ENCODE results near the gene ZBTB45.

The ZBTB45 gene

GRCh38 chr19:58538257-58539168, 18.9 kb upstream of the ZBTB45 start:
- DNase-seq, result peak; percentile 79

- no peak for DNase-seq
Measured at GRCh38 chr19:58536852-58537798, 17.5 kb upstream of the ZBTB45 start.

- DNase-seq, result no peak
Measured at GRCh38 chr19:58535857-58536256, 16.2 kb upstream of the ZBTB45 start.

GRCh38 chr19:58531034-58531840, 11.6 kb upstream of the ZBTB45 start:
- DNase-seq, result no peak

- DNase-seq, result no peak
Measured at GRCh38 chr19:58529405-58529804, 9.8 kb upstream of the ZBTB45 start.

GRCh38 chr19:58522709-58523108, 3.1 kb upstream of the ZBTB45 start:
- no peak for DNase-seq

- DNase-seq, result no peak
Measured at GRCh38 chr19:58521651-58522050, 2.0 kb upstream of the ZBTB45 start.

- DNase-seq, result no peak
Measured at GRCh38 chr19:58520257-58520599, 618 bp upstream of the ZBTB45 start.

GRCh38 chr19:58519087-58519354, 589 bp downstream of the ZBTB45 start:
- DNase-seq, result peak; percentile 82

- DNase-seq, result peak; percentile 48
Measured at GRCh38 chr19:58518256-58519086, 1.1 kb downstream of the ZBTB45 start.

- DNase-seq, result no peak
Measured at GRCh38 chr19:58516964-58517833, 2.4 kb downstream of the ZBTB45 start.

- no peak for DNase-seq
Measured at GRCh38 chr19:58516246-58516836, 3.3 kb downstream of the ZBTB45 start.

- DNase-seq, result no peak
Measured at GRCh38 chr19:58515259-58515658, 4.4 kb downstream of the ZBTB45 start.

GRCh38 chr19:58514564-58515022, 5.0 kb downstream of the ZBTB45 start:
- DNase-seq, result no peak

- peak; percentile 88 for DNase-seq
Measured at GRCh38 chr19:58513694-58514563, 5.7 kb downstream of the ZBTB45 start.

GRCh38 chr19:58513213-58513693, 6.4 kb downstream of the ZBTB45 start:
- no peak for DNase-seq

GRCh38 chr19:58511353-58512208, 8.0 kb downstream of the ZBTB45 start, which contains the start of gene SLC27A5:
TSS of gene SLC27A5 (minus strand) at chr19:58511992. CDS start at chr19:58511955, 37 bp downstream.
- DNase-seq, result peak; percentile 31

All from left hindlimb (tissue), 1 donor.